Esophagus squamous epithelium (tissue), 4 donors: ENCODE measurements around the gene SMOC2.

Source experiments
- POLR2A ChIP-seq, 4 donors: fragments of 450-650 bp; IDR thresholded peaks; one replicate each; pipeline ENCODE4 v1.6.1; 2017; ENCODE audit warnings: antibody characterized with exemption in 4 of 4, mild to moderate bottlenecking in 4 of 4, moderate library complexity in 3 of 4
- TF ChIP-seq, protein P1 (sequence below), 6 experiments: fragments of 450-650 bp in 4 of 6; fragments of 200-600 bp in 2 of 6; sonication (generic) in 2 of 6; IDR thresholded peaks; one replicate each; pipeline ENCODE4 v1.5.1; 2016 to 2019; ENCODE audit warnings: antibody characterized with exemption in 6 of 6, mild to moderate bottlenecking in 4 of 6, moderate library complexity in 4 of 6

DNA sequence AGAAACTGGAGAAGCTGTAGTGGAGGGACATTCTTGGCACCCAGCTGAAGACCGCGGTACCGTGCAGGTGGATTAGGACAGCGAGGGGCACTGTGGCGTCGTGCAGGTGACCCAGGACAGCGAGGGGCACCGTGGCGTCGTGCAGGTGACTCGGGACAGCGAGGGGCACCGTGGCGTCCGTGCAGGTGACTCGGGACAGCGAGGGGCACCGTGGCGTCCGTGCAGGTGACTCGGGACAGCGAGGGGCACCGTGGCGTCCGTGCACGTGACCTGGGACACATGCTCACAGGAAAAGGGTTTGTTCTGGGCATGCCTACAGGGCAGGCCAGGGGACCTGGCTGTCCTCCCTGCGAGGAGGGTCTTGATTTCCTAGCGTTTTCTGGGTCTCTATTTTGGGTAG lies 29.2 kb upstream of the SMOC2 start:
- TF ChIP-seq, protein P1, sequence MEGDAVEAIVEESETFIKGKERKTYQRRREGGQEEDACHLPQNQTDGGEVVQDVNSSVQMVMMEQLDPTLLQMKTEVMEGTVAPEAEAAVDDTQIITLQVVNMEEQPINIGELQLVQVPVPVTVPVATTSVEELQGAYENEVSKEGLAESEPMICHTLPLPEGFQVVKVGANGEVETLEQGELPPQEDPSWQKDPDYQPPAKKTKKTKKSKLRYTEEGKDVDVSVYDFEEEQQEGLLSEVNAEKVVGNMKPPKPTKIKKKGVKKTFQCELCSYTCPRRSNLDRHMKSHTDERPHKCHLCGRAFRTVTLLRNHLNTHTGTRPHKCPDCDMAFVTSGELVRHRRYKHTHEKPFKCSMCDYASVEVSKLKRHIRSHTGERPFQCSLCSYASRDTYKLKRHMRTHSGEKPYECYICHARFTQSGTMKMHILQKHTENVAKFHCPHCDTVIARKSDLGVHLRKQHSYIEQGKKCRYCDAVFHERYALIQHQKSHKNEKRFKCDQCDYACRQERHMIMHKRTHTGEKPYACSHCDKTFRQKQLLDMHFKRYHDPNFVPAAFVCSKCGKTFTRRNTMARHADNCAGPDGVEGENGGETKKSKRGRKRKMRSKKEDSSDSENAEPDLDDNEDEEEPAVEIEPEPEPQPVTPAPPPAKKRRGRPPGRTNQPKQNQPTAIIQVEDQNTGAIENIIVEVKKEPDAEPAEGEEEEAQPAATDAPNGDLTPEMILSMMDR (IDR thresholded peaks at IDR 0.05), result no peak
- no peak for TF ChIP-seq POLR2A (IDR thresholded peaks at IDR 0.05)
